ENCODE measurements around the gene RBMS3. TPM values are rescaled to one million over a fixed set of nuclear protein-coding genes. Genes with fewer than 3 reads are reported as not detected.

The RBMS3 gene
- total RNA-seq, 1 experiment from 2014 or later: 8.7 TPM

- H3K27me3 Mint-ChIP-seq (ENCODE audit: low read depth): no peaks in the 10 kb centered on the region
- no peaks in the 10 kb centered on the region for H3K9me3 Mint-ChIP-seq
- peaks cover 15% of the 10 kb centered on the region for H3K4me1 Mint-ChIP-seq
- H3K36me3 Mint-ChIP-seq: no peaks in the 10 kb centered on the region
- no peak overlapping the region for H3K27ac Mint-ChIP-seq
- ATAC-seq: no peak
- H3K4me3 Mint-ChIP-seq: no peak overlapping the region
- no peak for DNase-seq (ENCODE audit: low spot score)
- TF ChIP-seq ZNF232 (CRISPR knock-in tag; IDR thresholded peaks at IDR 0.05) (no peak), ATF6 (CRISPR knock-in tag; IDR thresholded peaks at IDR 0.05) (no peak), SMAD3 (CRISPR knock-in tag; IDR thresholded peaks at IDR 0.05; ENCODE audit: borderline replicate concordance) (no peak), CREM (CRISPR knock-in tag; IDR thresholded peaks at IDR 0.05) (no peak), NR3C1 (CRISPR knock-in tag; conservative IDR thresholded peaks at IDR 0.05; ENCODE audit: low read depth) (no peak), CDX4 (CRISPR knock-in tag; IDR thresholded peaks at IDR 0.05; ENCODE audit: borderline replicate concordance) (no peak), HMGXB4 (CRISPR knock-in tag; IDR thresholded peaks at IDR 0.05) (no peak), ZMAT4 (CRISPR knock-in tag; IDR thresholded peaks at IDR 0.05) (no peak), ETV6 (CRISPR knock-in tag; IDR thresholded peaks at IDR 0.05) (no peak), OVOL2 (CRISPR knock-in tag; IDR thresholded peaks at IDR 0.05; ENCODE audit: borderline replicate concordance) (no peak), STAT6 (CRISPR knock-in tag; conservative IDR thresholded peaks at IDR 0.05; ENCODE audit: low read depth) (no peak), SOX15 (CRISPR knock-in tag; IDR thresholded peaks at IDR 0.05) (no peak), ARID4B (CRISPR knock-in tag; IDR thresholded peaks at IDR 0.05; ENCODE audit: borderline replicate concordance) (no peak), ATF1 (CRISPR knock-in tag; IDR thresholded peaks at IDR 0.05) (no peak), ZBTB21 (CRISPR knock-in tag; IDR thresholded peaks at IDR 0.05; ENCODE audit: borderline replicate concordance) (no peak), JUN (CRISPR knock-in tag; IDR thresholded peaks at IDR 0.05) (no peak), E2F5 (CRISPR knock-in tag; IDR thresholded peaks at IDR 0.05) (no peak), TCF7 (CRISPR knock-in tag; IDR thresholded peaks at IDR 0.05; ENCODE audit: low read depth) (no peak)
- CTCF ChIA-PET: no interaction called here
- POLR2A ChIA-PET: no interaction called here
Measured at GRCh38 chr3:29804044-29804443, 523.2 kb downstream of the RBMS3 start.

Data from WTC11 (cell line).